ENCODE results near the gene TARBP1. TPM values are rescaled to one million over a fixed set of nuclear protein-coding genes. Genes with fewer than 3 reads are reported as not detected.

TARBP1 gene
- total RNA-seq, 4 donors from 2014 or later: 13.8 to 23.0 (median 16.3) TPM

DNA sequence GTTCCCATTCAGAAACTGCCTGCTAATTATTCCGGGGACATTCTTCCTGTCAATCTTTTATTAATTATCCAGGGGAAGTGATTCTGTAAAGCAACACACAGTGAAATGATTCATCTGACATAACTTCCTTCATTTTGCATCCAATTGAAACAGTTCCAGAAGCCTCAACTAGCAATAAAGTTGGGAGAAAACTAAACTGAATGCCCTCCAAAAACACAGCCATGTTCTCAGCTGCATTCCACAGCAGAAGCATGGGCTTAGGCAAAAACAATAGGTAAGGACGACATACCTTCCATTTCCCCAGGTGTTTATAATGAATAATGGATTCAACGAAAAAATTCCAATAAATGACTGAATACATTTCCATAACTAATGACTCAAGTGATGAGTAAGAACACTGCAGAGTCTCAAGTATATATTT lies 36.9 kb upstream of the TARBP1 start:
- no peak for TF ChIP-seq POLR2A (IDR thresholded peaks at IDR 0.05)
- TF ChIP-seq, protein P1, sequence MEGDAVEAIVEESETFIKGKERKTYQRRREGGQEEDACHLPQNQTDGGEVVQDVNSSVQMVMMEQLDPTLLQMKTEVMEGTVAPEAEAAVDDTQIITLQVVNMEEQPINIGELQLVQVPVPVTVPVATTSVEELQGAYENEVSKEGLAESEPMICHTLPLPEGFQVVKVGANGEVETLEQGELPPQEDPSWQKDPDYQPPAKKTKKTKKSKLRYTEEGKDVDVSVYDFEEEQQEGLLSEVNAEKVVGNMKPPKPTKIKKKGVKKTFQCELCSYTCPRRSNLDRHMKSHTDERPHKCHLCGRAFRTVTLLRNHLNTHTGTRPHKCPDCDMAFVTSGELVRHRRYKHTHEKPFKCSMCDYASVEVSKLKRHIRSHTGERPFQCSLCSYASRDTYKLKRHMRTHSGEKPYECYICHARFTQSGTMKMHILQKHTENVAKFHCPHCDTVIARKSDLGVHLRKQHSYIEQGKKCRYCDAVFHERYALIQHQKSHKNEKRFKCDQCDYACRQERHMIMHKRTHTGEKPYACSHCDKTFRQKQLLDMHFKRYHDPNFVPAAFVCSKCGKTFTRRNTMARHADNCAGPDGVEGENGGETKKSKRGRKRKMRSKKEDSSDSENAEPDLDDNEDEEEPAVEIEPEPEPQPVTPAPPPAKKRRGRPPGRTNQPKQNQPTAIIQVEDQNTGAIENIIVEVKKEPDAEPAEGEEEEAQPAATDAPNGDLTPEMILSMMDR (IDR thresholded peaks at IDR 0.05): no peak
- H3K4me3 ChIP-seq (ENCODE audit: low read depth, poor library complexity, severe bottlenecking): no peak overlapping the region
- no peak for DNase-seq (ENCODE audit: low spot score in 2 of 2)
- 15 to 24% methylated on average over 3 of the region's 3 CpGs for WGBS, 2 donors
- intact Hi-C loops (cut with DNase I; ENCODE audit: low total_unique reads): no loop called here

- WGBS, 2 donors: 51 to 54% methylated on average over 2 of the region's 2 CpGs
- no peak for DNase-seq (ENCODE audit: low spot score in 2 of 2)
- TF ChIP-seq, protein P1 (IDR thresholded peaks at IDR 0.05): no peak
- no peak for TF ChIP-seq POLR2A (IDR thresholded peaks at IDR 0.05)
- H3K4me3 ChIP-seq (ENCODE audit: low read depth, poor library complexity, severe bottlenecking): no peak overlapping the region
- intact Hi-C loops (cut with DNase I; ENCODE audit: low total_unique reads): no loop called here
Measured at GRCh38 chr1:234515411-234515810, 36.4 kb upstream of the TARBP1 start.

DNA sequence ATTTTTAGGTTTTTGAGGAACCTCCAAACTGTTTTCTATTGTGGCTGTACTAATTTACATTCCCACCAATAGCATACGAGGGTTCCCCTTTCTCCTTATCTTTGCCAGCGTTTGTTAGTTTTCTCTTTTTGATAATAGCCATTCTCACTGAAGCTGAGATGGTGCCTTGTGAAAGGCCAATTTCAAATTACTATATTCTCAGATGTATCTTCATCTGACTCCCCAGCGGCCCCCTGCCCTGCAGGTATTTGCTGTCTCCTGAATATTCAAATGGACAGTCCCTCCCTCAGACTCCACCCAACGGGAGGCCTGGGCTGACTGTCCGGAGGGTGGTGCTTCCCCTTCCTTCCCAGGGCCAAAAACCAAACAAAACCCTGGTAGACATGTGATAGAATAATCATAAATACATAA lies 33.5 kb upstream of the TARBP1 start:
- DNase-seq (ENCODE audit: low spot score in 2 of 2): no peak
- H3K4me3 ChIP-seq (ENCODE audit: low read depth, poor library complexity, severe bottlenecking): no peak overlapping the region
- TF ChIP-seq, protein P1 (IDR thresholded peaks at IDR 0.05): no peak
- no peak for TF ChIP-seq POLR2A (IDR thresholded peaks at IDR 0.05)
- WGBS, 2 donors: 71 to 81% methylated on average over 5 of the region's 5 CpGs
- intact Hi-C loops (cut with DNase I; ENCODE audit: low total_unique reads): no loop called here

GRCh38 chr1:234509457-234510328 lies 30.7 kb upstream of the TARBP1 start:
- DNase-seq (ENCODE audit: low spot score in 2 of 2): no peak
- H3K4me3 ChIP-seq (ENCODE audit: low read depth, poor library complexity, severe bottlenecking): no peak overlapping the region
- TF ChIP-seq POLR2A (IDR thresholded peaks at IDR 0.05): no peak
- TF ChIP-seq, protein P1 (IDR thresholded peaks at IDR 0.05): no peak
- 35 to 40% methylated on average over 9 of the region's 9 CpGs for WGBS, 2 donors
- intact Hi-C loops (cut with DNase I; ENCODE audit: low total_unique reads): loop anchor here (10.0 kb wide), 1 partner anchor 75 kb away; no protein-coding TSS in a partner anchor

DNA sequence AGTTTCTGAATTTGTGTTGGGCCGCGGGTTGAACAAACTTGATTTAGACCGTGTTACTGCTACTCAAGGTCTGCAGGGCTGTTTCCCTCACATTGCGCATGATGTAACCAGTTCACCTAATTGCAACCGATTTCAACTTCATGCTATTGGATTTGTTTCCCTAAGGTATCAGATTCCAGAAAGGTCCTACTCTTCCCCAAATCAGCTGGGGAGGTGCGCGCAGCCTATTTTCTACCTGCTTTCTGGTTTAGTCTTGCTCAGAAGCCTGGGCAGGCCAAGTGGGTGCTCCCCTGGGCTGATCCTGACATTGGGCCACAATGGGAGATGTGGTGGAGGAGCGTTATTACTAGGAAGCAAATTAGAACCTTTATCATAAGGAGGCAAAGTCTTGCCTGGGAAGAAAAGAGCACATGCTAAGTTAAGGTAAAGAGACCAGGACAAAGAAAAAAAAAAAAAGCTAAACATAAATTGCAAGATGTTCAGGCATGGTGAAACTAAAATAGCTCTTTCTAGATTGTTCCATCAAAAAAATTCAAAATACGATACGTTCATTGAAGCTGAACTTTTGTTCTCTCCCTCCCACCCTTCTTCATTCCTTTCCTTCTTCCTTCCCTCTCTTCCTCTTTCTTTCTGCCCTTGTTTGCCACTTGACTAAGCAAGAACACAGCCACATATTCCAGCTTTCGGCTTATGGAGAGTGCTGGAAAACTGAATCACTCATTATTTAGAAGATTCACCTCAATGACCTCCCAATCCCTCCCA lies 28.8 kb upstream of the TARBP1 start:
- no peak for TF ChIP-seq POLR2A (IDR thresholded peaks at IDR 0.05)
- TF ChIP-seq, protein P1 (IDR thresholded peaks at IDR 0.05): no peak
- no peak for DNase-seq (ENCODE audit: low spot score in 2 of 2)
- 95 to 96% methylated on average over 11 of the region's 11 CpGs for WGBS, 2 donors
- no peak overlapping the region for H3K4me3 ChIP-seq (ENCODE audit: low read depth, poor library complexity, severe bottlenecking)
- intact Hi-C loops (cut with DNase I; ENCODE audit: low total_unique reads): loop anchor here (10.0 kb wide), 1 partner anchor 77 kb away; no protein-coding TSS in a partner anchor
